H9 (cell line): ENCODE results near the gene LIX1. TPM values are rescaled to one million over a fixed set of nuclear protein-coding genes. Genes with fewer than 3 reads are reported as not detected.

Experiments
- DNase-seq: peaks from one replicate; pipeline ENCODE4 v3.0.0-alpha.2; 2017
- H2AFZ ChIP-seq: one replicate; pipeline ENCODE4 v1.6.1; 2013; ENCODE audit warnings: mild to moderate bottlenecking, low read length, control low read depth, moderate library complexity
- H2AK5ac ChIP-seq: 2 replicates; pipeline ENCODE4 v1.6.1; 2013; ENCODE audit warnings: low read length, control low read depth, mixed read lengths; ENCODE audit not compliant: insufficient read length
- H2BK120ac ChIP-seq: one replicate; pipeline ENCODE4 v1.6.1; 2013; ENCODE audit warnings: low read depth, mild to moderate bottlenecking, low read length, control low read depth, inconsistent platforms; ENCODE audit not compliant: poor library complexity, severe bottlenecking
- H2BK12ac ChIP-seq: 2 replicates; pipeline ENCODE4 v1.6.1; 2013; ENCODE audit warnings: low read length, control low read depth, mixed read lengths, low read depth; ENCODE audit not compliant: insufficient read length
- H2BK15ac ChIP-seq: 2 replicates; pipeline ENCODE4 v1.6.1; 2013; ENCODE audit warnings: low read depth, low read length, control low read depth
- H2BK20ac ChIP-seq: one replicate; pipeline ENCODE4 v1.6.1; 2013; ENCODE audit warnings: low read depth, mild to moderate bottlenecking, low read length, control low read depth, inconsistent platforms; ENCODE audit not compliant: poor library complexity, severe bottlenecking
- H2BK5ac ChIP-seq: 2 replicates; pipeline ENCODE4 v1.6.1; 2013; ENCODE audit warnings: low read length, control low read depth, mixed read lengths; ENCODE audit not compliant: insufficient read length
- H3K14ac ChIP-seq: 2 replicates; pipeline ENCODE4 v1.6.1; 2013; ENCODE audit warnings: low read length, control low read depth; ENCODE audit not compliant: insufficient read depth
- H3K18ac ChIP-seq: 2 replicates; pipeline ENCODE4 v1.6.1; 2013; ENCODE audit warnings: low read depth, mild to moderate bottlenecking, mixed read lengths, low read length, control low read depth; ENCODE audit not compliant: insufficient read length
- H3K23ac ChIP-seq: 2 replicates; pipeline ENCODE4 v1.6.1; 2013; ENCODE audit warnings: low read length, control low read depth, mixed read lengths, low read depth; ENCODE audit not compliant: insufficient read length
- H3K23me2 ChIP-seq: 2 replicates; pipeline ENCODE4 v1.6.1; 2013; ENCODE audit warnings: low read depth, mild to moderate bottlenecking, mixed read lengths, low read length, control low read depth; ENCODE audit not compliant: insufficient read length, poor library complexity, severe bottlenecking
- H3K27ac ChIP-seq: 2 replicates; pipeline ENCODE4 v1.5.1; 2013; ENCODE audit warnings: low read length, control low read depth, mixed read lengths, low read depth; ENCODE audit not compliant: insufficient read length
- H3K27me3 ChIP-seq: 2 replicates; pipeline ENCODE4 v1.6.1; 2013; ENCODE audit warnings: low read length, control low read depth, inconsistent platforms; ENCODE audit not compliant: insufficient read depth
- H3K4ac ChIP-seq: 2 replicates; pipeline ENCODE4 v1.6.1; 2013; ENCODE audit warnings: low read depth, mild to moderate bottlenecking, control low read depth, inconsistent platforms, low read length, moderate library complexity
- H3K4me1 ChIP-seq: 2 replicates; pipeline ENCODE4 v1.6.1; 2013; ENCODE audit warnings: low read length, control low read depth, inconsistent platforms; ENCODE audit not compliant: insufficient read depth
- H3K4me2 ChIP-seq: 2 replicates; pipeline ENCODE4 v1.6.1; 2013; ENCODE audit warnings: low read length, control low read depth, mixed read lengths; ENCODE audit not compliant: insufficient read length, insufficient read depth
- H3K56ac ChIP-seq: 2 replicates; pipeline ENCODE4 v1.6.1; 2013; ENCODE audit warnings: low read depth, mild to moderate bottlenecking, mixed read lengths, low read length, control low read depth; ENCODE audit not compliant: insufficient read length
- H3K79me1 ChIP-seq: 2 replicates; pipeline ENCODE4 v1.6.1; 2013; ENCODE audit warnings: low read depth, mild to moderate bottlenecking, moderate library complexity, low read length, control low read depth, inconsistent platforms; ENCODE audit not compliant: insufficient read depth, poor library complexity, severe bottlenecking
- H3K79me2 ChIP-seq: 2 replicates; pipeline ENCODE4 v1.6.1; 2013; ENCODE audit warnings: low read length, control low read depth, inconsistent platforms; ENCODE audit not compliant: insufficient read depth
- H3K9ac ChIP-seq: 2 replicates; pipeline ENCODE4 v1.6.1; 2013; ENCODE audit warnings: low read length, control low read depth, mixed read lengths; ENCODE audit not compliant: insufficient read length; ENCODE audit errors: extremely low read depth
- H3K9me3 ChIP-seq: one replicate; pipeline ENCODE4 v1.6.1; 2013; ENCODE audit warnings: low read depth, low read length, inconsistent platforms; ENCODE audit not compliant: control insufficient read depth
- H3T11ph ChIP-seq: one replicate; pipeline ENCODE4 v1.6.1; 2013; ENCODE audit warnings: mild to moderate bottlenecking, low read length, control low read depth, inconsistent platforms
- H4K20me1 ChIP-seq: one replicate; pipeline ENCODE4 v1.6.1; 2013; ENCODE audit not compliant: control insufficient read depth, insufficient read length, insufficient read depth
- H4K5ac ChIP-seq: 2 replicates; pipeline ENCODE4 v1.6.1; 2013; ENCODE audit warnings: low read depth, mild to moderate bottlenecking, mixed read lengths, low read length, control low read depth; ENCODE audit not compliant: insufficient read length
- H4K8ac ChIP-seq: replicated peaks from 2 replicates; pipeline ENCODE4 v1.6.1; 2013; ENCODE audit warnings: low read length, control low read depth, mixed read lengths, low read depth; ENCODE audit not compliant: insufficient read length
- H4K91ac ChIP-seq: 2 replicates; pipeline ENCODE4 v1.6.1; 2013; ENCODE audit warnings: low read depth, mild to moderate bottlenecking, moderate library complexity, mixed read lengths, low read length, control low read depth; ENCODE audit not compliant: insufficient read length
- H3K27ac Mint-ChIP-seq, 3 experiments: 2 replicates in 2 of 3; 3 replicates in 1 of 3; pipeline ENCODE4 v1.8.0; 2020 to 2021; ENCODE audit warnings: mixed read lengths in 3 of 3, mild to moderate bottlenecking in 1 of 3, moderate library complexity in 1 of 3
- H3K27me3 Mint-ChIP-seq: 2 replicates; pipeline ENCODE4 v1.8.0; 2021; ENCODE audit warnings: low read depth, mild to moderate bottlenecking, moderate library complexity, mixed read lengths
- H3K36me3 Mint-ChIP-seq, 3 experiments: 2 replicates in 2 of 3; 3 replicates in 1 of 3; pipeline ENCODE4 v1.8.0; 2020 to 2021; ENCODE audit warnings: low read depth in 3 of 3, mixed read lengths in 3 of 3; ENCODE audit not compliant: insufficient read depth in 1 of 3
- H3K4me1 Mint-ChIP-seq, 2 experiments: 2 replicates each; pipeline ENCODE4 v1.8.0; 2020; ENCODE audit warnings: mixed read lengths in 2 of 2
- H3K4me3 Mint-ChIP-seq, 2 experiments: 2 replicates in 1 of 2; 3 replicates in 1 of 2; pipeline ENCODE4 v1.8.0; 2020 to 2021; ENCODE audit warnings: mild to moderate bottlenecking in 2 of 2, mixed read lengths in 2 of 2, moderate library complexity in 1 of 2
- H3K9me3 Mint-ChIP-seq, 2 experiments: 2 replicates in 1 of 2; 3 replicates in 1 of 2; pipeline ENCODE4 v1.8.0; 2020; ENCODE audit warnings: mild to moderate bottlenecking in 2 of 2, mixed read lengths in 2 of 2, moderate library complexity in 1 of 2
- CTCF ChIP-seq: fragments of 200-600 bp; sonication (generic); conservative IDR thresholded peaks from 3 replicates; pipeline ENCODE4 v1.8.0; 2021; ENCODE audit warnings: antibody characterized with exemption, mild to moderate bottlenecking
- WGBS: extraction: QIAGEN DNeasy Blood & Tissue Kit; methylation state at CpG from one replicate; pipeline ENCODE4 v1.1.7; 2013; ENCODE audit warnings: missing lambda C conversion rate, low lambda C conversion rate, mixed read lengths; ENCODE audit not compliant: insufficient read length; ENCODE audit errors: extremely low coverage; 5-methylcytosine and 5-hydroxymethylcytosine counted together
- total RNA-seq: library from RNA; stranded (reverse); gene quantifications from 2 replicates; pipeline ENCODE4 v1.2.1, GENCODE V29; 2021

The LIX1 gene
- total RNA-seq, 1 experiment from 2014 or later = 0.13 TPM

GRCh38 chr5:97111004-97111403 is 31.4 kb downstream of the LIX1 start:
- Histone ChIP-seq H3K4me2 (no peak overlapping the region), H2BK5ac (no peak overlapping the region), H3K23me2 (no peaks in the 10 kb centered on the region), H2BK20ac (no peak overlapping the region), H3K9ac (no peak overlapping the region), H3K4ac (no peak overlapping the region), H4K8ac (no peak overlapping the region), H3K27me3 (no peaks in the 10 kb centered on the region), H4K5ac (no peak overlapping the region), H2BK15ac (no peak overlapping the region), H3K9me3 (no peaks in the 10 kb centered on the region), H3K23ac (no peak overlapping the region), H3T11ph (no peak overlapping the region), H2BK12ac (no peak overlapping the region), H3K14ac (no peak overlapping the region), H4K20me1 (no peaks in the 10 kb centered on the region), H3K4me1 (no peaks in the 10 kb centered on the region), H3K27ac (no peak overlapping the region), H2AK5ac (no peak overlapping the region), H2AFZ (no peak overlapping the region), H3K79me2 (no peaks in the 10 kb centered on the region), H2BK120ac (no peak overlapping the region), H3K18ac (no peak overlapping the region), H4K91ac (no peak overlapping the region), H3K56ac (no peak overlapping the region), H3K79me1 (no peaks in the 10 kb centered on the region)
- no peaks in the 10 kb centered on the region; the same call in 1 of the 2 replicates for H3K27me3 Mint-ChIP-seq
- no peak overlapping the region for H3K4me3 Mint-ChIP-seq
- peaks cover 15 to 25% of the 10 kb centered on the region in 2 experiments for H3K4me1 Mint-ChIP-seq
- no peaks in the 10 kb centered on the region for H3K9me3 Mint-ChIP-seq
- WGBS = no CpG with 5 or more reads among the region's 5 CpGs
- H3K27ac Mint-ChIP-seq = no peak overlapping the region
- no peaks in the 10 kb centered on the region for H3K36me3 Mint-ChIP-seq
- DNase-seq = no peak
- TF ChIP-seq CTCF = no peak
